Activated CD8-positive, alpha-beta T cell treated with anti-CD3 and anti-CD28 coated beads, Interleukin-2, amount 10 ng/mL, durations not matched to agents 7 days and 5 days (primary cell): Measurements from ENCODE around the gene ITPK1. TPM values are rescaled to one million over a fixed set of nuclear protein-coding genes. Genes with fewer than 3 reads are reported as not detected.

Source experiments
- ATAC-seq: fragments of 150-1000 bp; cut with Tn5 transposase; one replicate; pipeline ENCODE4 v1.10.0; 2021; ENCODE audit warnings: moderate library complexity
- CTCF ChIA-PET: fragments of 350-600 bp; sonication (Branson Sonifier 250); formaldehyde crosslinking; loops from one replicate; lab custom pipeline; 2021; ENCODE audit warnings: antibody characterized with exemption; lab: Charles Lee
- POLR2A ChIA-PET: fragments of 350-600 bp; sonication (Branson Sonifier 250); formaldehyde crosslinking; loops from one replicate; lab custom pipeline; 2021; ENCODE audit warnings: antibody characterized with exemption; lab: Charles Lee
- DNase-seq: peaks from one replicate; pipeline ENCODE4 v3.0.0-alpha.2; 2020
- H3K27ac Mint-ChIP-seq: one replicate; pipeline ENCODE4 v1.8.0; 2021; ENCODE audit warnings: mild to moderate bottlenecking, mixed read lengths
- H3K27me3 Mint-ChIP-seq: one replicate; pipeline ENCODE4 v1.8.0; 2021; ENCODE audit warnings: low read depth, mixed read lengths
- H3K36me3 Mint-ChIP-seq: one replicate; pipeline ENCODE4 v1.8.0; 2021; ENCODE audit warnings: low read depth, mixed read lengths
- H3K4me1 Mint-ChIP-seq: one replicate; pipeline ENCODE4 v1.8.0; 2021; ENCODE audit warnings: low read depth, mixed read lengths
- H3K4me3 Mint-ChIP-seq: one replicate; pipeline ENCODE4 v1.8.0; 2021; ENCODE audit warnings: mild to moderate bottlenecking, mixed read lengths
- H3K9me3 Mint-ChIP-seq: one replicate; pipeline ENCODE4 v1.8.0; 2022; ENCODE audit warnings: mixed read lengths; ENCODE audit not compliant: insufficient read depth
- total RNA-seq, 2 experiments: library from RNA; stranded (reverse); gene quantifications; one replicate each; pipeline ENCODE4 v1.2.3, GENCODE V29; 2021

The ITPK1 gene
- total RNA-seq, 2 experiments from 2014 or later, result 103 to 107 TPM

DNA sequence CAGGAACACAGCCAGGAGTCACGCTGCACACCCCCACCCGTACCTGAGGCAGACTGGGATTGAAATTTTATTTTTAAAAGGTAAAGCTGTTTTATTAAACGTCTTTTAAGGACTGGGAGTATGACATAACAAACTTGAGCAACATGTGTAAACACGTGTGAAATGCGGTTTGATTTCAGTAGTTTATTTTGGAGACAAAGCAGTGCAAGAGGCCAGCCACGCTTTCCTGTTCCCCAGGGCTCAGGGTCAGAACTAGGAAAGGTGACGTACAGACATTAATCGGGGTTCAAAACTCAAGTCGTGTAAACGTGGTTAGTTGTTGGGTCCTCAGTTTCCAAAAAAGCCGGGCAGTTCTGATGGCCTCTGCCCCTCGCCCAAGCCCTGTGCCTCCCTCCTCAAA lies 176.0 kb downstream of the ITPK1 start:
- Mint-ChIP-seq H3K27me3 (no peaks in the 10 kb centered on the region), H3K9me3 (no peaks in the 10 kb centered on the region), H3K36me3 (peaks cover 2% of the 10 kb centered on the region), H3K4me3 (no peak overlapping the region), H3K27ac (no peak overlapping the region), H3K4me1 (no peaks in the 10 kb centered on the region)
- CTCF ChIA-PET, result no interaction called here
- DNase-seq (no peak), ATAC-seq (no peak)
- POLR2A ChIA-PET, result no interaction called here

DNA sequence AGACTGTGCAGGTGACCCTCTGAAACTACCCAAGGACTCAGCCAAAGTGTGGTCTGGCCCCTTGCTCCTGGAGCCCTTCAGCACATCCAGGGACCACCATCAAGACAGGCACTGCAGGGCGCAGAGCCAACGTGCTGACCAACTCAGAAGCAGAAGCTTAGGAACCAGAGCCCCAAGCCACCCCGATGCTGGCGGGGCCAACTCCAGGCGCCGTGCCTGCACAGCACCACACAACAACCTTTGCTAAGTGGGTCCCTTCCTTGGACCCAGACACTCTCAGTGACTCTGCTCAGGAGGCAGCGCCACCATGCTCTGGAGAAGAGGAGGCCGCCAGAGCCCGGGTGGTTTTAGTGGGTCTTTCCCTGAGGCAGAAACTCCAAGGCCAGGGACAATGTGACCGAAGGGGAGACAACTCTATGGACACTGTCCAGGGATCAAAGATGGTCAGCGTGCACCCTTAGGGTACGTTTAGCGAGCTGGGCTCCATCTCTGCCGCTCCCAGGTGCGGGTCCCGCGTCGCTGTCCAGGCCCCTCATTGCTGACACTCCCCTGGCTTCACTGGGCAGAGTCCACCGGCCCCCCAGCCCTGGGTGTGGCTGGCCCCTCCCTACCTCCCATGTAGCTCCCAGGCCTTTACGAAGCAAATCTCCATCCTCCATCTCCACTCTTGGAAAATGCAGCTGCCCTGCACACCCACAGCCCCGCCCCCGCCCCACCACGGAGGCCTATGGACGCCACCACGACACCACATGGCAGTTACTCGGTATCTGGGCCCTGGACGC lies 176.6 kb downstream of the ITPK1 start:
- ChIA-PET CTCF (no interaction called here), POLR2A (no interaction called here)
- ATAC-seq (no peak), DNase-seq (no peak)
- no peak overlapping the region for H3K27ac Mint-ChIP-seq
- no peaks in the 10 kb centered on the region for H3K4me1 Mint-ChIP-seq
- no peak overlapping the region for H3K4me3 Mint-ChIP-seq
- H3K9me3 Mint-ChIP-seq, result no peaks in the 10 kb centered on the region
- H3K27me3 Mint-ChIP-seq, result no peaks in the 10 kb centered on the region
- H3K36me3 Mint-ChIP-seq, result peaks cover 2% of the 10 kb centered on the region

- ATAC-seq, result no peak
- Mint-ChIP-seq H3K27me3 (no peaks in the 10 kb centered on the region), H3K4me3 (no peak overlapping the region), H3K36me3 (peaks cover 2% of the 10 kb centered on the region), H3K9me3 (no peaks in the 10 kb centered on the region), H3K4me1 (no peaks in the 10 kb centered on the region), H3K27ac (no peak overlapping the region)
- POLR2A ChIA-PET, result no interaction called here
- DNase-seq, result no peak
- CTCF ChIA-PET, result no interaction called here
These were observed 177.4 kb downstream of the ITPK1 start for GRCh38 chr14:92938235-92938875.

- ATAC-seq (no peak), DNase-seq (no peak)
- H3K36me3 Mint-ChIP-seq, result peaks cover 2% of the 10 kb centered on the region
- H3K27me3 Mint-ChIP-seq, result no peaks in the 10 kb centered on the region
- H3K9me3 Mint-ChIP-seq, result no peaks in the 10 kb centered on the region
- no peak overlapping the region for H3K4me3 Mint-ChIP-seq
- no peaks in the 10 kb centered on the region for H3K4me1 Mint-ChIP-seq
- ChIA-PET POLR2A (no interaction called here), CTCF (no interaction called here)
- no peak overlapping the region for H3K27ac Mint-ChIP-seq
These were observed 178.4 kb downstream of the ITPK1 start for GRCh38 chr14:92937051-92937937.

- Mint-ChIP-seq H3K27me3 (no peaks in the 10 kb centered on the region), H3K36me3 (peaks cover 2% of the 10 kb centered on the region), H3K9me3 (no peaks in the 10 kb centered on the region), H3K4me1 (no peaks in the 10 kb centered on the region), H3K27ac (no peak overlapping the region), H3K4me3 (no peak overlapping the region)
- CTCF ChIA-PET, result no interaction called here
- ATAC-seq (no peak), DNase-seq (no peak)
- POLR2A ChIA-PET, result no interaction called here
These were observed 179.6 kb downstream of the ITPK1 start for GRCh38 chr14:92936085-92936484.

DNA sequence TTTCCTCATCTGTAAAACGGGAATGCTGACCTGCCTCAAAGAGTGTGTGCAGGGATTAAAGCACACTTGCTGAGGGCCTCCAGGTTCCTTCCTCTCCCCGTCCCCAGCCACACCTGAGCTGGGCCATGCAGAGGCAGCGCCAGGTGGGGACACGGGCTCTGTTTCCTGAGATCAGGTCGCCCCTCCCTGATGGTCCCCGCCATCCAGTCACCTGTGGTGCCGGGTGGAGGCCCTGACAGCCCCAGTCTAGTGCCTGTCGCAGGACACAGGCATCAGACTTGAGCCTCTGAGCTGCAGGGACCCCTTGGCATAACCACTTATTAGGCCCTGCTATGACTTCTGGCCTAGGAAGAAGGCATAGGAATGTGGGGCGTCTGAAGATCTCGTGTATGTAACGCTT lies 180.3 kb downstream of the ITPK1 start:
- H3K4me1 Mint-ChIP-seq, result no peaks in the 10 kb centered on the region
- ChIA-PET POLR2A (no interaction called here), CTCF (no interaction called here)
- H3K4me3 Mint-ChIP-seq, result no peak overlapping the region
- ATAC-seq, result no peak
- H3K27ac Mint-ChIP-seq, result no peak overlapping the region
- no peak for DNase-seq
- no peaks in the 10 kb centered on the region for H3K27me3 Mint-ChIP-seq
- peaks cover 2% of the 10 kb centered on the region for H3K36me3 Mint-ChIP-seq
- no peaks in the 10 kb centered on the region for H3K9me3 Mint-ChIP-seq

DNA sequence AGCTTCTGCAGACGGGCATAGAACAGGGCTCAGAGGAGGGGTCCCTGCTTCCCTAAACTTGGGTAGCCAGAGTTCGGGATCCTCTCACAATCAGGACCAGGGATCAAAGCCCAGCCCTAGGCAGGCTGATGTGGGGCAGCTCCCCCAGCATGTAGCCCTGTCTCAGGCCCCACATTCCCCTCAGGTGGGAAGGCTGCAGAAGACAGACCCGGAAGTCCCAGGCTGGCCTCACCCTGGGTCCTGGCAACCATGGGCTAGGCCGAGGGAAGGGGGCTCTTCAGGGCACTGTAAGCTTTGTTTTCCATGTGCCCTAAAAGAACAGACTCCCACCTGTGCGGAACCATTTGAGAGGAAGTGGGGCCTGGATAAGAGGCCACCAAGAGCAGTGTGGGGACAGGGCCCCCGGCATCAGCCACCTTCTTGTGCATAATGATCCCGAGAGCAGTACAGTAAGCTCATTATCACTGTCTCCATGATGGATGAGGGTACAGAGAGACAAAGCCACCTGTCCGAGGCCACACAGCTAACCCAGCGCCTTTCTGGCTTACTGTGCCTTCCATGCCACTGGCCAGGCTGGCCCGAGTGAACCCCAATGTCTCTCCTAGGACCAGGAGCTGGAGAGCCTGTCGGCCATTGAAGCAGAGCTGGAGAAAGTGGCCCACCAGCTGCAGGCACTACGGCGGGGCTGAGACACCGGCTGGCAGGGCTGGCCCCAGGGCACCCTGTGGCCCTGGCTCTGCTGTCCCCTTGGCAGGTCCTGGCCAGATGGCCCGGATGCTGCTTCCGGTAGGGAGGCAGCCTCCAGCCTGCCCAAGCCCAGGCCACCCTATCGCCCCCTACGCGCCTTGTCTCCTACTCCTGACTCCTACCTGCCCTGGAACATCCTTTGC lies 181.3 kb downstream of the ITPK1 start:
- ChIA-PET CTCF (no interaction called here), POLR2A (no interaction called here)
- ATAC-seq (no peak), DNase-seq (no peak)
- H3K4me1 Mint-ChIP-seq, result no peaks in the 10 kb centered on the region
- no peaks in the 10 kb centered on the region for H3K9me3 Mint-ChIP-seq
- H3K27me3 Mint-ChIP-seq, result no peaks in the 10 kb centered on the region
- H3K36me3 Mint-ChIP-seq, result peaks cover 2% of the 10 kb centered on the region
- H3K4me3 Mint-ChIP-seq, result no peak overlapping the region
- no peak overlapping the region for H3K27ac Mint-ChIP-seq

DNA sequence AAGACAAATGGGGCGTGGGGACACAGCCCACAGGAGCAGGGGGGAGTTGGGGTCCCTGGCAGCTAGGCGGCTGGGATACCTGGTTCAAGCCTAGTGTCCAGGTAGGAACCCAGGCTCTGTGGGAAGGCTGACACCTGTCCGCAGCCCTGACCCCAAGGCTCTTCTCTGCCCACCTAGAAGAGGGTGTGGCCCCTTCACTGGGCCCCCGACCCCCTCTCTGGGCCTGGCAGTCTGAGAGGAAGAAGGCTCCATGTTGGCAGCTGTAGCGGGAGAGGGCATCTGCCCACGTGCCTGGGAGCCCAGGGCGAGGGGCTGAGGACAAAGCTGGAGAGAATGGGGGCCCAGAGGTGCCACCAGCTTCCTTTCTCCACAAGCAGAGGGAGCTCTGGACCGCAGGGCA lies 182.2 kb downstream of the ITPK1 start:
- Mint-ChIP-seq H3K9me3 (no peaks in the 10 kb centered on the region), H3K27ac (no peak overlapping the region), H3K4me3 (no peak overlapping the region), H3K27me3 (no peaks in the 10 kb centered on the region), H3K4me1 (no peaks in the 10 kb centered on the region), H3K36me3 (peaks cover 2% of the 10 kb centered on the region)
- POLR2A ChIA-PET, result no interaction called here
- ATAC-seq, result no peak
- no peak for DNase-seq
- CTCF ChIA-PET, result no interaction called here

- Mint-ChIP-seq H3K36me3 (peaks cover 2% of the 10 kb centered on the region), H3K4me1 (no peaks in the 10 kb centered on the region), H3K4me3 (no peak overlapping the region), H3K27me3 (no peaks in the 10 kb centered on the region), H3K27ac (no peak overlapping the region), H3K9me3 (no peaks in the 10 kb centered on the region)
- ATAC-seq (no peak), DNase-seq (no peak)
- POLR2A ChIA-PET, result no interaction called here
- CTCF ChIA-PET, result no interaction called here
These were observed 183.0 kb downstream of the ITPK1 start for GRCh38 chr14:92932448-92933395.

DNA sequence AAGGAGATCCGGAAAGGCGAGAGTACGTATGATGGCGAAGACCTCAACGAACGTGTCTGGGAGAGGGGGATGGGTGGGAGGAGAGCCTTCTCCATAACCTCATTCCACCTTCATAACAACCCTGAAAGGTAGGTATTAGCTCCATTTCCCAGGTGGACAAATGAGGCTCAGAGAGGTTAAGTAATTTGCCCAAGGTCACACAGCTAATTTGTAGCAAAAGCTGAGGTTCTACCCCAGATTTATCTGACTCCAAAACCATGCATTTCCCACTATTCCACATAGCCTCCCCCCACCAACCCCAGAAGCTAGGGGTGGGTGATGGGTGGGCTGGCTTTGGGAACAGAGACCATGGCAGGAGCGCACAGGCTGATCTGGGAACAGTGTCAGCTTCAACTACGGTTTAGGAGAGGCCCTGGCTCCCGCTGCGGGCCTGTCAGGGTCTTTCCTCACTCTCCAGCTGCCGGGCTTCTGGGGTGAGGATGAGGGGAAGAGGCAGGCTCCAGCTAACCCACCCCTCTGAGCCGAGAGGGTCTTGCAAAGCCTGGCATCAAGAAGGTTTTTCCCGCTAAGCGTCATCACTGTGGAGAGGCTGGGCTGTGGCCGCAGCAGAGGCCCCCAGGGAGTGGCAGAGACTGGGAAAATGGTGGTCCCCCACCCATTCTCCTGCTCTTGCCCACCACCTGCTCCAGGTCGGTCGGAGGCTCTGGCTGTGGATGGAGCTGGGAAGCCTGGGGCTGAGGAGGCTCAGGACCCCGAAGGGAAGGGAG lies 183.9 kb downstream of the ITPK1 start:
- DNase-seq (no peak), ATAC-seq (no peak)
- Mint-ChIP-seq H3K36me3 (peaks cover 1% of the 10 kb centered on the region), H3K27ac (no peak overlapping the region), H3K4me1 (no peaks in the 10 kb centered on the region), H3K27me3 (no peaks in the 10 kb centered on the region), H3K4me3 (no peak overlapping the region), H3K9me3 (no peaks in the 10 kb centered on the region)
- ChIA-PET CTCF (no interaction called here), POLR2A (no interaction called here)
